B cell (primary cell): Measurements from ENCODE around the gene FAM13B. TPM values are rescaled to one million over a fixed set of nuclear protein-coding genes. Genes with fewer than 3 reads are reported as not detected.
A peak's percentile ranks its signal among the peaks of the same experiment; 100 is the strongest.

Experiments
- ATAC-seq: fragments of 200-7000 bp; cut with Tn5 transposase; one replicate; pipeline ENCODE4 v1.10.0; 2021; ENCODE audit warnings: low read depth, mild to moderate bottlenecking, moderate number of reproducible peaks, moderate library complexity
- CTCF ChIA-PET: fragments of 350-600 bp; sonication (Branson Sonifier 250); formaldehyde crosslinking; loops from one replicate; lab custom pipeline; 2021; ENCODE audit warnings: antibody characterized with exemption, inconsistent platforms; lab: Charles Lee
- POLR2A ChIA-PET: fragments of 350-600 bp; sonication (Branson Sonifier 250); formaldehyde crosslinking; loops from one replicate; lab custom pipeline; 2021; ENCODE audit warnings: antibody characterized with exemption; lab: Charles Lee
- DNase-seq: peaks from one replicate; pipeline ENCODE4 v3.0.0; 2013
- H2AFZ ChIP-seq: 2 replicates; pipeline ENCODE4 v1.6.1; 2012; ENCODE audit warnings: mild to moderate bottlenecking, low read depth, low read length; ENCODE audit not compliant: insufficient read depth, poor library complexity, severe bottlenecking
- H3K27ac ChIP-seq, 2 donors: 1 replicate in 1 of 2; 2 replicates in 1 of 2; pipeline ENCODE4 v1.5.1; 2012 to 2013; ENCODE audit warnings: low read length in 2 of 2, mild to moderate bottlenecking in 2 of 2, moderate library complexity in 1 of 2
- H3K27me3 ChIP-seq, 4 experiments: fragments of 200-600 bp in 1 of 4; sonication (generic) in 1 of 4; replicated peaks in 1 of 4; 1 replicate in 2 of 4; 2 replicates in 2 of 4; pipeline versions ENCODE4 v1.6.1 to v1.7.0; 2013 to 2016; ENCODE audit warnings: low read length in 3 of 4, mild to moderate bottlenecking in 2 of 4, mixed read lengths in 1 of 4, moderate library complexity in 1 of 4; ENCODE audit not compliant: insufficient read depth in 4 of 4, control insufficient read depth in 3 of 4; ENCODE audit errors: control extremely low read depth in 1 of 4
- H3K36me3 ChIP-seq, 2 experiments: replicated peaks in 1 of 2; 1 replicate in 1 of 2; 2 replicates in 1 of 2; pipeline versions ENCODE4 v1.6.1 to v1.7.1; 2013; ENCODE audit warnings: low read length in 1 of 2; ENCODE audit not compliant: insufficient read depth in 2 of 2, control insufficient read depth in 1 of 2; ENCODE audit errors: control extremely low read depth in 1 of 2, extremely low read depth in 1 of 2
- H3K4me1 ChIP-seq, 2 donors: fragments of 200-600 bp in 1 of 2; sonication (generic) in 1 of 2; 1 replicate in 1 of 2; 2 replicates in 1 of 2; pipeline versions ENCODE4 v1.5.1 to v1.6.1; 2013 to 2017; ENCODE audit warnings: low read length in 2 of 2; ENCODE audit not compliant: control insufficient read depth in 2 of 2, insufficient read depth in 2 of 2
- H3K4me2 ChIP-seq: replicated peaks from 2 replicates; pipeline ENCODE3; 2012; ENCODE audit warnings: mild to moderate bottlenecking, low read depth, low read length; ENCODE audit not compliant: poor library complexity, severe bottlenecking
- H3K4me3 ChIP-seq, 5 experiments: fragments of 200-600 bp in 1 of 5; sonication (generic) in 1 of 5; 1 replicate in 3 of 5; 2 replicates in 2 of 5; pipeline versions ENCODE4 v1.5.1 to v1.7.0; 2011 to 2016; ENCODE audit warnings: low read length in 4 of 5, mild to moderate bottlenecking in 4 of 5, low read depth in 2 of 5, control low read depth in 1 of 5, moderate library complexity in 1 of 5; ENCODE audit not compliant: insufficient read depth in 1 of 5; ENCODE audit errors: control extremely low read depth in 1 of 5, extremely low read depth in 1 of 5
- H3K79me2 ChIP-seq: fragments of 200-600 bp; sonication (generic); one replicate; pipeline ENCODE4 v1.6.0; 2016; ENCODE audit warnings: low read length; ENCODE audit not compliant: control insufficient read depth, insufficient read depth
- H3K9ac ChIP-seq: fragments of 200-600 bp; sonication (generic); 2 replicates; pipeline ENCODE4 v1.6.1; 2017; ENCODE audit warnings: mild to moderate bottlenecking, low read length, moderate library complexity
- H3K9me3 ChIP-seq, 3 donors: one replicate each; pipeline versions ENCODE4 v1.6.1 to v1.7.1; 2013; ENCODE audit warnings: low read length in 2 of 3; ENCODE audit not compliant: control insufficient read depth in 2 of 3, insufficient read depth in 1 of 3; ENCODE audit errors: control extremely low read depth in 1 of 3
- H4K20me1 ChIP-seq: 2 replicates; pipeline ENCODE4 v1.6.0; 2012; ENCODE audit warnings: mild to moderate bottlenecking, low read length; ENCODE audit not compliant: insufficient read depth, control insufficient read depth, poor library complexity, severe bottlenecking
- H3K27ac Mint-ChIP-seq: one replicate; pipeline ENCODE4 v1.8.0; 2021; ENCODE audit warnings: mixed read lengths
- H3K27me3 Mint-ChIP-seq: one replicate; pipeline ENCODE4 v1.8.0; 2021; ENCODE audit warnings: mixed read lengths
- H3K4me1 Mint-ChIP-seq: one replicate; pipeline ENCODE4 v1.8.0; 2021; ENCODE audit warnings: mixed read lengths
- H3K4me3 Mint-ChIP-seq: one replicate; pipeline ENCODE4 v1.8.0; 2021; ENCODE audit warnings: mixed read lengths
- H3K9me3 Mint-ChIP-seq: one replicate; pipeline ENCODE4 v1.8.0; 2022; ENCODE audit warnings: mixed read lengths; ENCODE audit not compliant: insufficient read depth
- CTCF ChIP-seq: fragments of 200-600 bp; IDR thresholded peaks from one replicate; pipeline ENCODE4 v1.8.0; 2022; ENCODE audit warnings: antibody characterized with exemption, mild to moderate bottlenecking
- EZH2 ChIP-seq: IDR thresholded peaks from 2 replicates; pipeline ENCODE4 v1.6.1; 2012; ENCODE audit warnings: borderline replicate concordance, low read depth, mild to moderate bottlenecking, moderate library complexity, low read length; ENCODE audit not compliant: insufficient read depth, poor library complexity, severe bottlenecking
- WGBS: methylation state at CpG from one replicate; pipeline ENCODE4 v1.1.5; 2013; ENCODE audit warnings: missing lambda C conversion rate; ENCODE audit not compliant: insufficient coverage; 5-methylcytosine and 5-hydroxymethylcytosine counted together
- intact Hi-C: fragments of 100-400 bp; cut with micrococcal nuclease; formaldehyde crosslinking; loops from one replicate; pipeline ENCODE4 v1.10.0; 2022
- polyA plus RNA-seq: library from polyadenylated mRNA; depleted of rRNA; stranded (reverse); fragments of >200 nt; gene quantifications from 2 replicates; pipeline ENCODE4 v1.2.3, GENCODE V29; 2012
- total RNA-seq, 2 donors: library from RNA; stranded (reverse); fragments of 120-200 nt in 1 of 2; gene quantifications; 1 replicate in 1 of 2; 2 replicates in 1 of 2; pipeline versions ENCODE4 v1.2.3 to v1.2.4, GENCODE V29; 2013 to 2022

The FAM13B gene
- total and polyA plus RNA-seq, 2 donors (not counting 1 experiment from before 2014, with no cell fraction given), result 17.3 to 118 TPM

- Histone ChIP-seq H4K20me1 (no peaks in the 10 kb centered on the region), H3K79me2 (no peaks in the 10 kb centered on the region), H3K9me3 (no peaks in the 10 kb centered on the region), H3K36me3 (peaks cover 12 to 62% of the 10 kb centered on the region in 2 experiments), H3K9ac (no peak overlapping the region), H3K4me1 (peaks cover 0 to 5% of the 10 kb centered on the region in 2 donors), H3K27me3 (no peaks in the 10 kb centered on the region), H3K4me3 (no peak overlapping the region), H3K27ac (no peak overlapping the region), H3K4me2 (no peak overlapping the region), H2AFZ (no peak overlapping the region)
- intact Hi-C loops, result loop anchor here (5.0 to 10.0 kb wide), 2 partner anchors 52 to 165 kb away; partner anchors contain the start of gene PKD2L2
- H3K9me3 Mint-ChIP-seq, result no peaks in the 10 kb centered on the region
- ATAC-seq (no peak), DNase-seq (no peak)
- TF ChIP-seq CTCF, result no peak
- ChIA-PET CTCF (no interaction called here), POLR2A (no interaction called here)
- H3K4me3 Mint-ChIP-seq, result no peak overlapping the region
- WGBS, result 67% methylated on average over 3 of the region's 7 CpGs
- no peaks in the 10 kb centered on the region for H3K27me3 Mint-ChIP-seq
- H3K27ac Mint-ChIP-seq, result peak overlapping the region; percentile 41
- peaks cover 16% of the 10 kb centered on the region for H3K4me1 Mint-ChIP-seq
Observed at GRCh38 chr5:137939331-137939730, 93.5 kb downstream of the FAM13B start.

GRCh38 chr5:137938751-137939143, 94.1 kb downstream of the FAM13B start:
- no peaks in the 10 kb centered on the region for H3K9me3 ChIP-seq
- no peak overlapping the region for H3K4me3 Mint-ChIP-seq
- ChIA-PET POLR2A (no interaction called here), CTCF (no interaction called here)
- H3K9ac ChIP-seq, result no peak overlapping the region
- no peaks in the 10 kb centered on the region for H3K27me3 Mint-ChIP-seq
- no peaks in the 10 kb centered on the region for H3K27me3 ChIP-seq
- ATAC-seq (no peak), DNase-seq (no peak)
- H3K36me3 ChIP-seq, result peaks cover 12 to 56% of the 10 kb centered on the region in 2 experiments
- intact Hi-C loops, result loop anchor here (5.0 to 10.0 kb wide), 2 partner anchors 51 to 164 kb away; partner anchors contain the start of gene PKD2L2
- no peak overlapping the region for H3K4me3 ChIP-seq
- no peaks in the 10 kb centered on the region for H3K9me3 Mint-ChIP-seq
- WGBS, result no CpG with 5 or more reads among the region's 1 CpG
- H3K27ac Mint-ChIP-seq, result peak overlapping the region; percentile 41
- peaks cover 16% of the 10 kb centered on the region for H3K4me1 Mint-ChIP-seq
- no peaks in the 10 kb centered on the region for H4K20me1 ChIP-seq
- no peak overlapping the region for H3K4me2 ChIP-seq
- H2AFZ ChIP-seq, result no peak overlapping the region
- TF ChIP-seq CTCF, result no peak
- no peak for TF ChIP-seq EZH2
- H3K27ac ChIP-seq, result no peak overlapping the region
- H3K79me2 ChIP-seq, result no peaks in the 10 kb centered on the region
- H3K4me1 ChIP-seq, result peaks cover 0 to 5% of the 10 kb centered on the region in 2 donors
